H1 (cell line): Measurements from ENCODE around the gene CUL4A. TPM values are rescaled to one million over a fixed set of nuclear protein-coding genes. Genes with fewer than 3 reads are reported as not detected.

Source experiments
- CTCF ChIA-PET: fragments of 300-600 bp; sonication (Branson Sonifier 250); formaldehyde crosslinking; loops from one replicate; lab custom pipeline; 2021; ENCODE audit not compliant: partially characterized antibody; lab: Charles Lee
- POLR2A ChIA-PET: fragments of 300-600 bp; sonication (Branson Sonifier 250); formaldehyde crosslinking; loops from one replicate; lab custom pipeline; 2021; ENCODE audit warnings: inconsistent platforms; ENCODE audit not compliant: partially characterized antibody; lab: Charles Lee
- DNase-seq, 2 experiments: peaks; one replicate each; pipeline versions ENCODE4 v3.0.0 to v3.0.0-alpha.2; 2010 to 2022; ENCODE audit warnings: low spot score in 2 of 2, low read depth in 1 of 2, mixed read lengths in 1 of 2
- FAIRE-seq: peaks from 2 replicates; lab custom pipeline; 2011; peaks lifted over from hg19 to GRCh38; lab: Jason Lieb, UNC
- H2AFZ ChIP-seq: 2 replicates; pipeline ENCODE4 v1.8.1; 2012; ENCODE audit warnings: low read length, inconsistent platforms
- H2AK5ac ChIP-seq: 2 replicates; pipeline ENCODE4 v1.6.1; 2013; ENCODE audit warnings: low read depth, low read length
- H2BK120ac ChIP-seq: replicated peaks from 2 replicates; pipeline ENCODE3; 2013; ENCODE audit warnings: low read depth, low read length, inconsistent platforms
- H2BK12ac ChIP-seq: 2 replicates; pipeline ENCODE4 v1.6.1; 2013; ENCODE audit warnings: low read depth, low read length
- H2BK15ac ChIP-seq: 2 replicates; pipeline ENCODE4 v1.6.1; 2013; ENCODE audit warnings: low read length
- H2BK20ac ChIP-seq: 2 replicates; pipeline ENCODE4 v1.6.1; 2013; ENCODE audit warnings: low read length
- H2BK5ac ChIP-seq: 2 replicates; pipeline ENCODE4 v1.6.1; 2013; ENCODE audit warnings: low read depth, low read length
- H3K14ac ChIP-seq: 2 replicates; pipeline ENCODE4 v1.6.1; 2013; ENCODE audit warnings: inconsistent platforms; ENCODE audit not compliant: insufficient read length
- H3K18ac ChIP-seq: 2 replicates; pipeline ENCODE4 v1.6.1; 2013; ENCODE audit warnings: low read length; ENCODE audit errors: extremely low read depth
- H3K23ac ChIP-seq: 2 replicates; pipeline ENCODE4 v1.6.1; 2013; ENCODE audit warnings: inconsistent platforms; ENCODE audit not compliant: insufficient read length
- H3K23me2 ChIP-seq: 2 replicates; pipeline ENCODE4 v1.6.1; 2013; ENCODE audit warnings: low read depth, low read length
- H3K27ac ChIP-seq: 2 replicates; pipeline ENCODE4 v1.6.1; 2011; ENCODE audit warnings: low read depth, low read length, inconsistent platforms
- H3K27me3 ChIP-seq, 4 experiments: replicated peaks in 1 of 4; 1 replicate in 1 of 4; 2 replicates in 3 of 4; pipeline versions ENCODE4 v1.6.1 to v1.8.1; 2011 to 2013; ENCODE audit warnings: low read length in 3 of 4, mild to moderate bottlenecking in 3 of 4, inconsistent platforms in 2 of 4, mixed read lengths in 2 of 4, moderate library complexity in 1 of 4; ENCODE audit not compliant: control insufficient read depth in 3 of 4, insufficient read depth in 3 of 4; ENCODE audit errors: extremely low read depth in 1 of 4
- H3K36me3 ChIP-seq, 4 experiments: 2 replicates each; pipeline versions ENCODE4 v1.6.1 to v1.8.1; 2011 to 2013; ENCODE audit warnings: mild to moderate bottlenecking in 4 of 4, low read length in 3 of 4, moderate library complexity in 2 of 4, control low read depth in 1 of 4, inconsistent platforms in 1 of 4; ENCODE audit not compliant: insufficient read depth in 4 of 4, control insufficient read depth in 2 of 4
- H3K4ac ChIP-seq: replicated peaks from 2 replicates; pipeline ENCODE3; 2013; ENCODE audit warnings: low read length, low read depth, mixed read lengths, inconsistent platforms; ENCODE audit not compliant: insufficient read length
- H3K4me1 ChIP-seq, 4 experiments: replicated peaks in 1 of 4; 1 replicate in 1 of 4; 2 replicates in 3 of 4; pipeline versions ENCODE4 v1.6.1 to v1.8.1; 2011 to 2013; ENCODE audit warnings: low read length in 3 of 4, inconsistent platforms in 2 of 4, mixed read lengths in 1 of 4; ENCODE audit not compliant: insufficient read depth in 4 of 4, control insufficient read depth in 3 of 4
- H3K4me2 ChIP-seq, 2 experiments: 2 replicates each; pipeline versions ENCODE4 v1.6.1 to v1.8.1; 2011 to 2013; ENCODE audit warnings: low read depth in 2 of 2, low read length in 2 of 2, control low read depth in 1 of 2, inconsistent platforms in 1 of 2, mild to moderate bottlenecking in 1 of 2; ENCODE audit not compliant: insufficient read depth in 1 of 2
- H3K4me3 ChIP-seq, 4 experiments: fragments of 200-600, 300-600 bp in 1 of 4; sonication (generic), shearing (Covaris generic), sonication (Bioruptor Twin) in 1 of 4; 2 replicates each; pipeline versions ENCODE4 v1.5.1 to v1.8.1; 2011 to 2016; ENCODE audit warnings: low read length in 4 of 4, low read depth in 3 of 4, control low read depth in 2 of 4, inconsistent platforms in 2 of 4, mild to moderate bottlenecking in 2 of 4, mixed read lengths in 1 of 4, moderate library complexity in 1 of 4; ENCODE audit not compliant: insufficient read depth in 2 of 4; ENCODE audit errors: extremely low read depth in 1 of 4
- H3K56ac ChIP-seq: replicated peaks from 2 replicates; pipeline ENCODE3; 2013; ENCODE audit warnings: low read depth, mild to moderate bottlenecking, mixed read lengths, low read length, inconsistent platforms; ENCODE audit not compliant: insufficient read length
- H3K79me1 ChIP-seq: 2 replicates; pipeline ENCODE4 v1.6.1; 2013; ENCODE audit warnings: low read depth, low read length, control low read depth
- H3K79me2 ChIP-seq, 2 experiments: 2 replicates each; pipeline versions ENCODE4 v1.6.1 to v1.8.1; 2012 to 2013; ENCODE audit warnings: low read length in 2 of 2, mild to moderate bottlenecking in 2 of 2, inconsistent platforms in 1 of 2; ENCODE audit not compliant: insufficient read depth in 2 of 2, control insufficient read depth in 1 of 2
- H3K9ac ChIP-seq, 4 experiments: replicated peaks in 1 of 4; 1 replicate in 1 of 4; 2 replicates in 3 of 4; pipeline versions ENCODE4 v1.6.1 to v1.8.1; 2011 to 2013; ENCODE audit warnings: low read depth in 3 of 4, low read length in 3 of 4, control low read depth in 2 of 4, mild to moderate bottlenecking in 2 of 4, moderate library complexity in 2 of 4, inconsistent platforms in 1 of 4; ENCODE audit errors: extremely low read depth in 1 of 4
- H3K9me3 ChIP-seq, 2 experiments: 2 replicates each; pipeline versions ENCODE4 v1.6.1 to v1.8.1; 2012 to 2013; ENCODE audit warnings: mild to moderate bottlenecking in 2 of 2, moderate library complexity in 2 of 2, control low read depth in 1 of 2, inconsistent platforms in 1 of 2, low read depth in 1 of 2, low read length in 1 of 2, mixed read lengths in 1 of 2; ENCODE audit not compliant: insufficient read depth in 2 of 2
- H4K20me1 ChIP-seq, 2 experiments: replicated peaks in 1 of 2; 2 replicates each; pipeline versions ENCODE3 to v1.8.1; 2011 to 2013; ENCODE audit warnings: inconsistent platforms in 2 of 2, low read length in 2 of 2, mild to moderate bottlenecking in 1 of 2; ENCODE audit not compliant: insufficient read depth in 2 of 2, control insufficient read depth in 1 of 2
- H4K5ac ChIP-seq: 2 replicates; pipeline ENCODE4 v1.6.1; 2013; ENCODE audit warnings: low read length, low read depth, mixed read lengths, inconsistent platforms; ENCODE audit not compliant: insufficient read length
- H4K8ac ChIP-seq: 2 replicates; pipeline ENCODE4 v1.8.0; 2013; ENCODE audit warnings: mild to moderate bottlenecking, moderate library complexity, low read length, inconsistent platforms; ENCODE audit not compliant: insufficient read depth; ENCODE audit errors: extremely low read depth
- H4K91ac ChIP-seq: replicated peaks from 2 replicates; pipeline ENCODE3; 2013; ENCODE audit warnings: low read length, mixed read lengths, inconsistent platforms; ENCODE audit not compliant: insufficient read length
- ASH2L ChIP-seq: fragments of 200-600, 300-600 bp; sonication (generic); IDR thresholded peaks from one replicate; pipeline ENCODE4 v1.7.1; 2017; ENCODE audit warnings: low read length
- BACH1 ChIP-seq: IDR thresholded peaks from 2 replicates; pipeline ENCODE4 v1.6.1; 2012; ENCODE audit warnings: low read length, improper control_type of control experiment
- CEBPB ChIP-seq: IDR thresholded peaks from 2 replicates; pipeline ENCODE4 v1.6.1; 2012; ENCODE audit warnings: low read depth, low read length
- EP300 ChIP-seq, 2 experiments: IDR thresholded peaks; 1 replicate in 1 of 2; 2 replicates in 1 of 2; pipeline ENCODE4 v1.6.1; 2011 to 2012; ENCODE audit warnings: low read depth in 2 of 2, low read length in 2 of 2, mild to moderate bottlenecking in 2 of 2, borderline replicate concordance in 1 of 2, inconsistent platforms in 1 of 2, moderate library complexity in 1 of 2
- EZH2 ChIP-seq: fragments of 200-600 bp; sonication (generic); IDR thresholded peaks from 2 replicates; pipeline ENCODE4 v1.7.1; 2012; ENCODE audit warnings: low read depth, mild to moderate bottlenecking, moderate library complexity, low read length, inconsistent platforms; ENCODE audit not compliant: severe bottlenecking
- NANOG ChIP-seq: IDR thresholded peaks from 2 replicates; pipeline ENCODE4 v1.6.1; 2011; ENCODE audit warnings: low read length, low read depth, mild to moderate bottlenecking, inconsistent platforms; ENCODE audit not compliant: insufficient read depth, poor library complexity, severe bottlenecking
- YY1 ChIP-seq: IDR thresholded peaks from 2 replicates; pipeline ENCODE4 v1.6.1; 2011; ENCODE audit warnings: low read depth, mild to moderate bottlenecking, low read length
- ZNF274 ChIP-seq: IDR thresholded peaks from 2 replicates; pipeline ENCODE4 v1.7.0; 2012; ENCODE audit warnings: low read length, borderline replicate concordance; ENCODE audit errors: extremely low read depth
- WGBS, 2 experiments: shearing (Covaris generic) in 1 of 2; methylation state at CpG; one replicate each; pipeline versions ENCODE4 v1.1.6 to v1.1.7; 2013 to 2015; ENCODE audit warnings: low lambda C conversion rate in 2 of 2, mixed read lengths in 2 of 2, inconsistent platforms in 1 of 2, low coverage in 1 of 2, missing lambda C conversion rate in 1 of 2; ENCODE audit not compliant: insufficient replicate concordance in 2 of 2, insufficient coverage in 1 of 2, insufficient read length in 1 of 2; ENCODE audit errors: extremely low coverage in 1 of 2, missing lambda C conversion rate in 1 of 2; 5-methylcytosine and 5-hydroxymethylcytosine counted together
- polyA plus RNA-seq, 7 experiments: library from polyadenylated mRNA; depleted of rRNA in 3 of 7; stranded (reverse) in 5 of 7; unstranded in 2 of 7; fragments of >200 nt in 5 of 7; fragments of 200-250 nt in 2 of 7; gene quantifications; 1 replicate in 5 of 7; 2 replicates in 1 of 7; 4 replicates in 1 of 7; pipeline versions ENCODE4 v1.2.1 to v1.2.3, GENCODE V29; 2011 to 2013; ENCODE audit warnings: missing spikeins in 2 of 7, mixed read lengths in 2 of 7
- total RNA-seq: library from RNA; stranded (reverse); fragmentation: NEBNext Ultra II Directional; extraction: Animal tissue kit (Norgen Biotek cat#: 25700); gene quantifications from 2 replicates; pipeline ENCODE4 v1.2.1, GENCODE V29; 2021
- TF ChIP-seq, protein P1 (sequence below): IDR thresholded peaks from 2 replicates; pipeline ENCODE4 v1.6.1; 2011; ENCODE audit warnings: low read depth, mild to moderate bottlenecking, low read length; ENCODE audit not compliant: insufficient read depth

Gene CUL4A
- total and polyA plus RNA-seq, 2 of the 8 experiments (the other 6 are each of a cell fraction or from before 2014, with no cell fraction given), result 54.7 to 101 TPM

DNA sequence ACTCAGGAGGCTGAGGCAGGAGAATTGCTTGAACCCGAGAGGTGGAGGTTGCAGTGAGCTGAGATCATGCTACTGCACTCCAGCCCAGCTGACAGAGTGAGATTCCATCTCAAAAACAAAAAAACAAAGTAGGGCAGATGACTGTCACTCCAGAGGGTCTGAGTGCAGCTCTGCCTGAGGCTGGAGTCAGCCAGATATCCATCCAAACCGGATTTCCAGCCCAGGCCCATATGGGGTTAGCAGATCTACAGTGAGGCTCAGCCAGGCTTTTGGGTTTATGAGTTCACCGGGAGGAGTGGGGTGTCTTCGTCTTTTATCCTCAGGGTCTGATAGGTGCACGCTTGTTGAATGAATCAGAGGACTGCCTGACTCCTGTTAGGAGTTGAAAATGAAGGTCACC, 106.6 kb downstream of the CUL4A start:
- Histone ChIP-seq H3K23ac (no peak overlapping the region), H2BK15ac (no peak overlapping the region), H3K36me3 (peaks cover 4 to 30% (median 17%) of the 10 kb centered on the region in 4 experiments; a peak in 7 of 8 replicates), H3K27ac (no peak overlapping the region), H2AK5ac (no peak overlapping the region), H4K8ac (no peak overlapping the region), H3K9ac (no peak overlapping the region), H3K14ac (no peak overlapping the region), H3K4me2 (no peak overlapping the region), H4K20me1 (peaks cover 6 to 15% of the 10 kb centered on the region in 2 experiments), H2BK5ac (no peak overlapping the region), H3K4me3 (no peak overlapping the region), H4K91ac (no peak overlapping the region), H2BK20ac (no peak overlapping the region), H3K4me1 (no peaks in the 10 kb centered on the region; a peak in 1 of 7 replicates), H3K4ac (no peak overlapping the region), H3K56ac (no peak overlapping the region), H4K5ac (no peak overlapping the region), H3K79me1 (no peaks in the 10 kb centered on the region; the same call in 1 of the 2 replicates), H2BK12ac (no peak overlapping the region), H3K23me2 (no peaks in the 10 kb centered on the region), H3K9me3 (no peaks in the 10 kb centered on the region), H3K79me2 (peaks cover 0 to 9% of the 10 kb centered on the region in 2 experiments; a peak in 1 of 4 replicates), H2BK120ac (no peak overlapping the region), H3K27me3 (no peaks in the 10 kb centered on the region), H3K18ac (no peak overlapping the region), H2AFZ (no peak overlapping the region)
- DNase-seq (no peak), FAIRE-seq (no peak)
- CTCF ChIA-PET, result interaction anchor here (0.6 to 1.3 kb wide), 5 partner anchors 11 to 383 kb away, joined by 3 to 6 read pairs (median 3); no protein-coding TSS in a partner anchor
- POLR2A ChIA-PET, result interaction anchor here (1.1 kb wide), 2 partner anchors 9 to 12 kb away, joined by 3 to 4 read pairs; no protein-coding TSS in a partner anchor
- WGBS, 2 experiments, result 88% methylated on average over 5 of the region's 5 CpGs; no CpG with 5 or more reads in 1 of the 2 experiments
- no peak for TF ChIP-seq YY1
- TF ChIP-seq NANOG, result no peak
- TF ChIP-seq EP300 (IDR thresholded peaks at IDR 0.05; ENCODE audit: borderline replicate concordance in 1 of 2, low read depth in 2 of 2, low read length in 2 of 2), result no peak
- TF ChIP-seq EZH2, result no peak
- TF ChIP-seq BACH1, result no peak
- TF ChIP-seq ASH2L, result no peak
- TF ChIP-seq ZNF274, result no peak
- no peak for TF ChIP-seq CEBPB
- TF ChIP-seq, protein P1, sequence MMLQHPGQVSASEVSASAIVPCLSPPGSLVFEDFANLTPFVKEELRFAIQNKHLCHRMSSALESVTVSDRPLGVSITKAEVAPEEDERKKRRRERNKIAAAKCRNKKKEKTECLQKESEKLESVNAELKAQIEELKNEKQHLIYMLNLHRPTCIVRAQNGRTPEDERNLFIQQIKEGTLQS, result no peak
